Astrocyte of the cerebellum (primary cell): ENCODE measurements around the gene TTC39A.

Experiments used
- DNase-seq: peaks from one replicate; pipeline ENCODE4 v3.0.0-alpha.2; 2011; ENCODE audit warnings: low read depth
- H3K4me3 ChIP-seq: 2 replicates; pipeline ENCODE4 v1.5.1; 2011; ENCODE audit warnings: mild to moderate bottlenecking, low read depth, low read length, moderate library complexity
- in situ Hi-C: cut with HindIII; loops from 2 replicates; pipeline ENCODE4 v1.10.0; 2017; ENCODE audit warnings: low sequenced_read_pairs
- TF ChIP-seq, protein P1 (sequence below): IDR thresholded peaks from 2 replicates; pipeline ENCODE4 v1.5.1; 2012; ENCODE audit warnings: low read length, low read depth, moderate library complexity, mild to moderate bottlenecking; ENCODE audit errors: missing control alignments

The TTC39A gene

DNA sequence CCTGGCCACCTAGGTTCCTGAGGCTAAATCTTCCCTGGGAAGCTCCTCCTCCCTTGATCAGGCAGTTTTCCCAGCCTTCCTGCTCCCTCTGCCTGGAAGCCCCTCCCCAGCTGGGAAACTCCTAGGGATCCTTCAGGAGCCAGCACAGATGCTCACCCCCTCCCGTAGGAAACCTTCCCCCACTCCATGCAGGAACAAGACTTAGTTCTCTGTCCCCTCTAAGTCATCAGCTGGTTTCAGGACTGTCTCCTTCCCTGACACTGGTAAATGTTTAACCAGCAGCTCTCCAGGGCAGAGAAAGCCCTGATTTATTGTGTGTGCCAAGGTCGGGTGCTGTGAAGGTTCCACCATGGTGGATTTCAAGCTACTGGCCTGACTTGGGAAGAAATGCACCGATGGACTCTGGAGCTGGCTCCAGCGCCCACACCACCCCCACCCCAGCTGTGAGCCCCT lies 25.0 kb downstream of the TTC39A start:
- in situ Hi-C loops, result no loop called here
- DNase-seq, result no peak
- no peak overlapping the region for H3K4me3 ChIP-seq
- TF ChIP-seq, protein P1, sequence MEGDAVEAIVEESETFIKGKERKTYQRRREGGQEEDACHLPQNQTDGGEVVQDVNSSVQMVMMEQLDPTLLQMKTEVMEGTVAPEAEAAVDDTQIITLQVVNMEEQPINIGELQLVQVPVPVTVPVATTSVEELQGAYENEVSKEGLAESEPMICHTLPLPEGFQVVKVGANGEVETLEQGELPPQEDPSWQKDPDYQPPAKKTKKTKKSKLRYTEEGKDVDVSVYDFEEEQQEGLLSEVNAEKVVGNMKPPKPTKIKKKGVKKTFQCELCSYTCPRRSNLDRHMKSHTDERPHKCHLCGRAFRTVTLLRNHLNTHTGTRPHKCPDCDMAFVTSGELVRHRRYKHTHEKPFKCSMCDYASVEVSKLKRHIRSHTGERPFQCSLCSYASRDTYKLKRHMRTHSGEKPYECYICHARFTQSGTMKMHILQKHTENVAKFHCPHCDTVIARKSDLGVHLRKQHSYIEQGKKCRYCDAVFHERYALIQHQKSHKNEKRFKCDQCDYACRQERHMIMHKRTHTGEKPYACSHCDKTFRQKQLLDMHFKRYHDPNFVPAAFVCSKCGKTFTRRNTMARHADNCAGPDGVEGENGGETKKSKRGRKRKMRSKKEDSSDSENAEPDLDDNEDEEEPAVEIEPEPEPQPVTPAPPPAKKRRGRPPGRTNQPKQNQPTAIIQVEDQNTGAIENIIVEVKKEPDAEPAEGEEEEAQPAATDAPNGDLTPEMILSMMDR, result no peak

DNA sequence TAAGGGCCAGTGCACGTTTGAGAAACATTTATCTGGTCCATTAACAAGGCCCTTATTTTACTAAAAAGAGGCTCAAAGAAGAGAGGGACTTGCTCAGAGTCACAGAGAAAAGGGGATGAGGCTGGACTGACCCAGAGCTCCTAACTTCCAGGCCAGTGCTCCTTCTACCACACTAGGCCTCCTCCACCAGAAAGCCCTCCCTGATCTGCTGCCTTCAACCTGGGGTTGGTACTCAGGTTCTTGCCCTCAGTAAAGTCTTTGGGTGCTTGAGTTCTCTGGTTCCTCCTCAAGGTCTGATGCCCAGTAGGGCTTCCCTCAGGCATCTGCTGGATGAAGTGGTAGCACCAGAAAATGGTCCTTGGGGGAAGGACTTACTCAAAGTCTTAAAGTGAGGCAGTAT lies 26.0 kb downstream of the TTC39A start:
- no peak overlapping the region for H3K4me3 ChIP-seq
- in situ Hi-C loops, result no loop called here
- no peak for DNase-seq
- TF ChIP-seq, protein P1, result no peak

DNA sequence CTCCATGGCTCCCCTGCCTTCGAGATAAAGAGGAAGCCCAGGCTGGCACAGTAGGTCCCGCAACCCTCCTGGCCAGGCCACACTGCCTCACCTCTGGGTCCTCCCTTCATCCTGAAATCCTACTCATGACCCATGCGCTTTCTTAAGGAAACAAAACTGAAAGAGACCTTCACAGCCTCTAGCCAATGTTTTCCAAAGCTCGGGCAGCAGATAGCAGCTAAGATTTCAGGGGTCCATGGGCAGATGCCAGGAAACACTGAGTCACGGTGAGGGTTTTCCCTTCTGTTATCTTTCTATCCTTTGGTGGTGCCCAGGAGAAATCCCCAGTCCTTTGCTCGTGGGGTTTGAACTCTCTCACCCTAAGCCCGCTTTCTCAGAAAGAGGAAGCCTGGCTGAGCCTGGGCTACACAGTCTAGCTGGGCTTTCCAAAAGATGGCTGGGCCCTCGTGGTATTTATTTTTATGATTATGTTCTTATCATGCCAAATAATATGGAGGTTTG lies 26.6 kb downstream of the TTC39A start:
- TF ChIP-seq, protein P1, result no peak
- in situ Hi-C loops, result no loop called here
- no peak for DNase-seq
- H3K4me3 ChIP-seq, result no peak overlapping the region

DNA sequence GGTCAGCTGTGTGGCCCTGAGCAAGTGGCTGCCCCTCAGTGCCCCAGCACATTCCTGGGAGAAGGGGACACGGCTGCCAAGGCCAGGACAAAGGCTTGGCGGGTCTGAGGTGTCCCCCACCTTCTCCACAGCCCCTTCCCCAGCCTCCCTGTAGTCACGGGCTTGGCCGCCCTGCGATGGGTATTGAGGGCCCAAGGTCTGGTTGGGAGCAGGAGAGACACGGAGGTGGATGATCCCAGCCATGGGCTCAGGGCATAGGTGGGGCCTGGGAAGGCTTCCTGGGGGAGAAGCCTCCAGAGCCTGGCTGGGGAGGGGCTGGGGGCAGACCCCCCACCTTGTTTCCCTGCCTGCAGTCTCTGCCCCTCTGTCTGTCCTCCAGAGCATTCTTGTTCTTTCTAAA lies 27.0 kb downstream of the TTC39A start:
- DNase-seq, result no peak
- in situ Hi-C loops, result no loop called here
- TF ChIP-seq, protein P1, result no peak
- H3K4me3 ChIP-seq, result no peak overlapping the region

DNA sequence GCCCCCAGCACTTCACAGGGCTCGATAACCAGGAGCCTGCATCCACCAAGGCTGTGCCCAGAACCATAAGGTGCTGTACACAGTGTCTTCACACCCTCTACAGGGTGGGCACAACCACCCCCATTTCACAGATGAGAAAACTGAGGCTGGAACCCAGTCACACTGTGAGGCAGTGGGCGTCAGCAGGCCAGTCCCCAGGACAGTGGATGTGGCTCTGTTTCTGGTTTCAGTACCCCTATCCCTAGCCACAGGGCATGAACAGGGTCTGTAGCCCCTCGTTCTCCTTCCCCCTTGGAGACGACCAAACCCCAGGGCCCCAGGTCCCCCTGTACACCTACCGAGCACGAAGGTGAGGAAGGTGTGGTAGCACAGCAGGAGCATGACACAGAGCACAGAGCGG lies 27.6 kb downstream of the TTC39A start:
- H3K4me3 ChIP-seq, result no peak overlapping the region
- in situ Hi-C loops, result no loop called here
- TF ChIP-seq, protein P1, result no peak

DNA sequence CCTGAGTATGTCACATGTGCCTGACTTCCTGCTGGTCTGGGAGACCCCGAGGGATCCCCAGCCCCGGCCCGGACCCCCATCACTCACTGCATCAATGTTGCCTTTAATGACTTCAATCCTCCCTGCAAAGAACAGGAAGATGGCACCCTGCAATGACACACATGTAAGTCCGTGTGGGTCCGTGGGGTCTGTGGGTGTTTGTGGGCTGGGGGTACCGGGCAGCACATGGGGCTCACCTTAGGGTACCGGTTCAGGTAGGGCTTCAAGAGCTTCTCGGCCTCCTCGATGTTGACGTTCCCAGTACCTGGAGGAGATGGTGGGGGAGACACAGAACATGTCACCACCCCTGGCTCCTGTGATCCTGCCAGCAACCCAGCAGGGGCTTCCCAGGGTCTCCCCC lies 28.1 kb downstream of the TTC39A start:
- in situ Hi-C loops, result no loop called here
- TF ChIP-seq, protein P1, result no peak
- H3K4me3 ChIP-seq, result no peak overlapping the region
- no peak for DNase-seq

More for the DNA sequence above, 27.6 kb downstream of the TTC39A start:
- DNase-seq, result no peak

DNA sequence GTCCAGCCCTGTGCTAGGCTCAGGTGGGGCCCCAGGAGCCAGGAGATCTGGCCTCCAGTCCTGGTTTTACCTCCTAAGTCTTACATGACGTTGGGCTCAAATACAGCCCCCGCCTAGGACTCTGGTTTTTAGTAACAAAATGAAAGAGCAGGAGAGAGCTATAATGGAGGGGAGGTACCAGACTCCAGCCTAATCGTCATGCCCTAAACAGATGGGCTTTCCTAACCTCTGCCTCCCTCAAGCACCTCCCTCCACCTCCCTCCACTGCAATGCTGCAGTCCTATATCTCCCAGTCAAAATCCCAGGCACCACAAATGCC lies 28.6 kb downstream of the TTC39A start:
- no peak overlapping the region for H3K4me3 ChIP-seq
- TF ChIP-seq, protein P1, result no peak
- no peak for DNase-seq
- in situ Hi-C loops, result no loop called here
